Measurements from ENCODE around the gene FFAR1.

DNA sequence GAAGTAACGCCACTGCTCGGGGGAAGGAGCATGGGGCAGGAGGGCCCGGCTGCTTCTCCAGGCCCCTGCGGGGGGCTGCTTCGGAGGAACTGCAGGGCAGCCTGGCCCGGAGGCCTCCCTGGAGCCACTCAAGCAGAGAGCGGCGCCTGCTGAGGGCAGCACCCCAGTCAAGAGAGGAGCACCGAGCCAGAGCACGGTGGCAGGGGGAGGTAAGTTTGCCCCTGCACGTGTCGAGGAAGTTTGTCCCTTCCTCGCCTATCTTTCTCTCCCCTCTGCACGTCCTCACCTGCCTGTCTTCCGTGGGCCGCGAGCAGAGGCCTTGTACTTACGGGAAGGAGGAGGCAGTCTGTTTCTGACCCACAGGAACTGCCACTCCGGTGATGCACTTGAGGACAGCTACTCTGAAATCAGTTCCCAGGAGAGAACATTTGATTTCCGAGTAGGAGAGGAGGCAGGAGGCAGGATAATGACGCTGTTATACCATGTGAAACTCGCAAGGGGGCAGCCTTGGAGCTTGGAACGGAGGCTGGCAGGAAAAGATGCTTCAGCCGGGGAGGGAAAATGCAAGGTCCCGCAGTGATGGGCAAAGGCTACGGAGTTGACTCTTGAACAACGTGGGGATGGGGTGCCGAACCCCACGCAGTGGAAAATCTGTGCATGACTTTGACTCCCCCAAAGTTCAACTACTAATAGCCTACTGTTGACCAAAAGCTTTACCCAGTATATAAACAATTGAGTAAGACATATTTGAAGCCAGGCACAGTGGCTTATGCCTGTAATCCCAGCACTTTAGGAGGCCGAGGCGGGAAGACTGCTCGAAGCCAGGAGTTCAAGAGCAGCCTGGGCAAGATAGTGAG, 5.0 kb downstream of the FFAR1 start:
- TF ChIP-seq EZH2phosphoT487 (IDR thresholded peaks at IDR 0.05; ENCODE audit: insufficient read depth, low read depth): no peak
- no peak for TF ChIP-seq EZH2 (IDR thresholded peaks at IDR 0.05; ENCODE audit: insufficient read depth, poor library complexity, severe bottlenecking)

Data from GM23248 (cell line).